K562 (cell line): ENCODE data around the gene KLRC3. TPM values are rescaled to one million over a fixed set of nuclear protein-coding genes. Genes with fewer than 3 reads are reported as not detected.

Source experiments
- ARHGAP35 ChIP-seq: fragments of 450-650 bp; IDR thresholded peaks from 2 replicates; pipeline ENCODE4 v1.6.1; 2018; ENCODE audit not compliant: partially characterized antibody
- ARID1B ChIP-seq: fragments of 450-650 bp; IDR thresholded peaks from 2 replicates; pipeline ENCODE4 v1.6.1; 2016; ENCODE audit warnings: antibody characterized with exemption, mild to moderate bottlenecking, inconsistent platforms
- CREB1 ChIP-seq, 2 experiments: sonication (generic) in 1 of 2; formaldehyde crosslinking in 1 of 2; IDR thresholded peaks; 2 replicates each; pipeline versions ENCODE4 v1.6.1 to v1.8.0; 2012 to 2022; ENCODE audit warnings: inconsistent platforms in 1 of 2, mild to moderate bottlenecking in 1 of 2, missing genetic modification reagents in 1 of 2, moderate library complexity in 1 of 2
- CSDE1 ChIP-seq, 2 experiments: fragments of 450-650 bp; IDR thresholded peaks; 2 replicates each; pipeline ENCODE4 v1.6.1; 2016; ENCODE audit warnings: mild to moderate bottlenecking in 1 of 2
- EP400 ChIP-seq: fragments of 450-650 bp; IDR thresholded peaks from 2 replicates; pipeline ENCODE4 v1.6.1; 2017; ENCODE audit warnings: antibody characterized with exemption, mild to moderate bottlenecking, moderate library complexity
- MAZ ChIP-seq, 2 experiments: fragments of 450-650 bp in 1 of 2; sonication (generic) in 1 of 2; formaldehyde crosslinking; IDR thresholded peaks in 1 of 2; conservative IDR thresholded peaks in 1 of 2; 2 replicates each; pipeline versions ENCODE4 v1.4.0 to v1.5.0; 2020; ENCODE audit warnings: mild to moderate bottlenecking in 1 of 2, missing genetic modification reagents in 1 of 2
- MEF2A ChIP-seq: IDR thresholded peaks from 2 replicates; pipeline ENCODE4 v1.6.1; 2011; ENCODE audit warnings: low read depth, mild to moderate bottlenecking, low read length, moderate library complexity; ENCODE audit not compliant: control insufficient read depth
- MEIS2 ChIP-seq: fragments of 450-650 bp; IDR thresholded peaks from 2 replicates; pipeline ENCODE4 v1.6.1; 2014; ENCODE audit warnings: mild to moderate bottlenecking; ENCODE audit not compliant: partially characterized antibody
- NFE2 ChIP-seq: IDR thresholded peaks from 2 replicates; pipeline ENCODE4 v1.6.1; 2014; ENCODE audit warnings: antibody characterized with exemption, low read depth
- NR2C1 ChIP-seq, 2 experiments: fragments of 450-650 bp; IDR thresholded peaks; 2 replicates each; pipeline ENCODE4 v1.6.1; 2017; ENCODE audit warnings: mild to moderate bottlenecking in 2 of 2, antibody characterized with exemption in 1 of 2, inconsistent platforms in 1 of 2, missing compliant biosample characterization in 1 of 2, missing genetic modification characterization in 1 of 2
- RBM17 ChIP-seq: fragments of 200-400 bp; formaldehyde crosslinking; IDR thresholded peaks from 2 replicates; pipeline ENCODE4 v1.6.1; 2017; ENCODE audit warnings: low read depth, mild to moderate bottlenecking, low read length, borderline replicate concordance
- RCOR1 ChIP-seq, 2 experiments: IDR thresholded peaks; 2 replicates each; pipeline ENCODE4 v1.6.1; 2012; ENCODE audit warnings: low read depth in 2 of 2, low read length in 2 of 2, borderline replicate concordance in 1 of 2, improper control_type of control experiment in 1 of 2
- RFX7 ChIP-seq: fragments of 250-450 bp; sonication (Bioruptor Pico); IDR thresholded peaks from 2 replicates; pipeline ENCODE4 v1.5.1; 2021; ENCODE audit warnings: mild to moderate bottlenecking
- TAF9B ChIP-seq: fragments of 450-650 bp; IDR thresholded peaks from 2 replicates; pipeline ENCODE4 v1.6.1; 2018; ENCODE audit warnings: mild to moderate bottlenecking; ENCODE audit not compliant: partially characterized antibody
- TCF3 ChIP-seq: sonication (generic); formaldehyde crosslinking; IDR thresholded peaks from 2 replicates; pipeline ENCODE4 v1.4.0; 2020; ENCODE audit warnings: mild to moderate bottlenecking, missing genetic modification reagents
- TEAD4 ChIP-seq, 2 experiments: sonication (generic) in 1 of 2; formaldehyde crosslinking in 1 of 2; IDR thresholded peaks; 2 replicates each; pipeline versions ENCODE4 v1.6.1 to v1.8.0; 2012 to 2022; ENCODE audit warnings: borderline replicate concordance in 1 of 2, inconsistent platforms in 1 of 2, low read length in 1 of 2, mild to moderate bottlenecking in 1 of 2, missing genetic modification reagents in 1 of 2
- polyA plus RNA-seq, 8 experiments: library from polyadenylated mRNA; depleted of rRNA in 4 of 8; stranded (reverse) in 5 of 8; unstranded in 3 of 8; fragments of >200 nt; fragmentation: Nextera tagmentation in 2 of 8; fragmentation: Illumina TruSeq in 1 of 8; extraction: Ambion mirVana in 2 of 8; extraction: Trizol in 1 of 8; gene quantifications; 2 replicates each; pipeline versions ENCODE4 v1.2.1 to v1.2.3, GENCODE V29; 2011 to 2014; ENCODE audit warnings: inconsistent platforms in 1 of 8, missing spikeins in 1 of 8
- total RNA-seq, 7 experiments: library from RNA; depleted of rRNA in 6 of 7; stranded (reverse); fragments of >200 nt in 6 of 7; fragmentation: Illumina TruSeq in 2 of 7; extraction: Trizol in 2 of 7; gene quantifications; 2 replicates each; pipeline versions ENCODE4 v1.2.1 to v1.2.3, GENCODE V29; 2011 to 2021; ENCODE audit warnings: low replicate concordance in 1 of 7
- TF ChIP-seq, protein P1 (sequence below), 2 experiments: fragments of 450-650 bp; IDR thresholded peaks; 2 replicates each; pipeline ENCODE4 v1.6.1; 2018; ENCODE audit warnings: mild to moderate bottlenecking in 2 of 2, low read depth in 1 of 2; ENCODE audit not compliant: partially characterized antibody in 2 of 2
- TF ChIP-seq, protein P2 (sequence below): fragments of 250-450 bp; sonication (Bioruptor Pico); IDR thresholded peaks from 2 replicates; pipeline ENCODE4 v1.4.0; 2020; ENCODE audit warnings: borderline replicate concordance
- TF ChIP-seq, protein P3 (sequence below): sonication (generic); formaldehyde crosslinking; IDR thresholded peaks from 2 replicates; pipeline ENCODE4 v1.8.1; 2023; ENCODE audit warnings: mild to moderate bottlenecking, missing genetic modification reagents

Gene KLRC3
- total and polyA plus RNA-seq, 9 of the 15 experiments (the other 6 are each of a cell fraction or from before 2014, with no cell fraction given) = 0.09 to 0.32 (median 0.18) TPM; not detected in 5

DNA sequence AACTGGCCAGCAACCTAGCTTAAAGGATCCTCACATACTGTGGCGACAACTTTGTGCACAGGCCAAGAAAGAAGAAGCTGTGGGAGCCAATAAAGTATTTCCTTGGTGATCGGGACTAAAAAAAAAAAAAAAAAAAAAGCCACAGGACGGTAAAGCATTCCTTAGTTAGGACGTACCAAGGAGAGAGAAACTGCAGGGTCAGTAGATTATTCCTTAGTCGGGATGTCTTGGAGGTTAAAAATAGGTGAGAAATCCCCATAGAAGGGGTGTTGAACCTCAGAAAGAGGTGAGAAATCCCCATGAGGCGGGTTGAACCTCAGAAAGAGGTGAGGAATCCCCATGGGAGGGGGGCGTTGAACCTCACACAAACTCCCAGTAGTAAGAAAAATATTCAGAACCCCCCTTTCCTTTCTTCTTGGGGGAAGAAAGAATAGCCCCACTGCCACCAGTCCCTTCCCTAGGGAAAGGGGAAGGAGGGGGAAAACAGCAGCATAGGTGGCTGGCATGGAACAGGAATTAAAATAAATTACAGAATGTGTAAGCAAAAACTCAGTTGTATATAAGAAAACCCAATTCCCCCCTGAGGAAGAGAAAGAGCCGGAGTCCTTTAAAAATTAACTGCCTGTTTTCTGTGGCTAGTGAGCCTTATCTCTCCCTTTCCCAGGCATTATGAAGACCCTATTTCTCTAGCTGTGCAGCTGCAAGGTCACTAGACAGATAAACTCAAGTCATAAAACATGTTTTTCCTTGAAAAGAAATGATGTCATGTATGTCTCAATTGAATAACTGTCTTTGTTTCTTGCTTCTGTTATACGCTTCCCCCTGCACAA, 57.4 kb downstream of the KLRC3 start (continued):
- TF ChIP-seq RCOR1 (IDR thresholded peaks at IDR 0.05; ENCODE audit: borderline replicate concordance in 1 of 2, low read depth in 2 of 2, low read length in 2 of 2) = 0 out of 4 replicates have a peak, but pooled peaks of 1 of the 2 experiments have one; percentile 11
- TF ChIP-seq, protein P1, sequence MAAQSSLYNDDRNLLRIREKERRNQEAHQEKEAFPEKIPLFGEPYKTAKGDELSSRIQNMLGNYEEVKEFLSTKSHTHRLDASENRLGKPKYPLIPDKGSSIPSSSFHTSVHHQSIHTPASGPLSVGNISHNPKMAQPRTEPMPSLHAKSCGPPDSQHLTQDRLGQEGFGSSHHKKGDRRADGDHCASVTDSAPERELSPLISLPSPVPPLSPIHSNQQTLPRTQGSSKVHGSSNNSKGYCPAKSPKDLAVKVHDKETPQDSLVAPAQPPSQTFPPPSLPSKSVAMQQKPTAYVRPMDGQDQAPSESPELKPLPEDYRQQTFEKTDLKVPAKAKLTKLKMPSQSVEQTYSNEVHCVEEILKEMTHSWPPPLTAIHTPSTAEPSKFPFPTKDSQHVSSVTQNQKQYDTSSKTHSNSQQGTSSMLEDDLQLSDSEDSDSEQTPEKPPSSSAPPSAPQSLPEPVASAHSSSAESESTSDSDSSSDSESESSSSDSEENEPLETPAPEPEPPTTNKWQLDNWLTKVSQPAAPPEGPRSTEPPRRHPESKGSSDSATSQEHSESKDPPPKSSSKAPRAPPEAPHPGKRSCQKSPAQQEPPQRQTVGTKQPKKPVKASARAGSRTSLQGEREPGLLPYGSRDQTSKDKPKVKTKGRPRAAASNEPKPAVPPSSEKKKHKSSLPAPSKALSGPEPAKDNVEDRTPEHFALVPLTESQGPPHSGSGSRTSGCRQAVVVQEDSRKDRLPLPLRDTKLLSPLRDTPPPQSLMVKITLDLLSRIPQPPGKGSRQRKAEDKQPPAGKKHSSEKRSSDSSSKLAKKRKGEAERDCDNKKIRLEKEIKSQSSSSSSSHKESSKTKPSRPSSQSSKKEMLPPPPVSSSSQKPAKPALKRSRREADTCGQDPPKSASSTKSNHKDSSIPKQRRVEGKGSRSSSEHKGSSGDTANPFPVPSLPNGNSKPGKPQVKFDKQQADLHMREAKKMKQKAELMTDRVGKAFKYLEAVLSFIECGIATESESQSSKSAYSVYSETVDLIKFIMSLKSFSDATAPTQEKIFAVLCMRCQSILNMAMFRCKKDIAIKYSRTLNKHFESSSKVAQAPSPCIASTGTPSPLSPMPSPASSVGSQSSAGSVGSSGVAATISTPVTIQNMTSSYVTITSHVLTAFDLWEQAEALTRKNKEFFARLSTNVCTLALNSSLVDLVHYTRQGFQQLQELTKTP (IDR thresholded peaks at IDR 0.05; ENCODE audit: low read depth in 1 of 2, partially characterized antibody in 2 of 2) = peak in 1 of 2 experiments; percentile 28
- peak; percentile 88 for TF ChIP-seq TCF3
- TF ChIP-seq EP400 = peak; percentile 37; the same call in 1 of the 2 replicates
- TF ChIP-seq RFX7 (CRISPR knock-in tag) = no peak
- no peak for TF ChIP-seq CSDE1 (IDR thresholded peaks at IDR 0.05)
- TF ChIP-seq MEF2A = peak; percentile 6; the same call in 1 of the 2 replicates
- TF ChIP-seq TEAD4 (IDR thresholded peaks at IDR 0.05; ENCODE audit: low read length) = peak; percentile 84
- no peak for TF ChIP-seq TEAD4 (CRISPR knock-in tag; IDR thresholded peaks at IDR 0.05; ENCODE audit: borderline replicate concordance)
- TF ChIP-seq, protein P2, sequence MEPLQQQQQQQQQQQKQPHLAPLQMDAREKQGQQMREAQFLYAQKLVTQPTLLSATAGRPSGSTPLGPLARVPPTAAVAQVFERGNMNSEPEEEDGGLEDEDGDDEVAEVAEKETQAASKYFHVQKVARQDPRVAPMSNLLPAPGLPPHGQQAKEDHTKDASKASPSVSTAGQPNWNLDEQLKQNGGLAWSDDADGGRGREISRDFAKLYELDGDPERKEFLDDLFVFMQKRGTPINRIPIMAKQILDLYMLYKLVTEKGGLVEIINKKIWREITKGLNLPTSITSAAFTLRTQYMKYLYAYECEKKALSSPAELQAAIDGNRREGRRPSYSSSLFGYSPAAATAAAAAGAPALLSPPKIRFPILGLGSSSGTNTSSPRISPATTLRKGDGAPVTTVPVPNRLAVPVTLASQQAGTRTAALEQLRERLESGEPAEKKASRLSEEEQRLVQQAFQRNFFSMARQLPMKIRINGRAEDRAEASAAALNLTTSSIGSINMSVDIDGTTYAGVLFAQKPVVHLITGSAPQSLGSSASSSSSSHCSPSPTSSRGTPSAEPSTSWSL = no peak
- TF ChIP-seq TAF9B = peak; percentile 70
- TF ChIP-seq RBM17 = no peak
- no peak for TF ChIP-seq NFE2
- TF ChIP-seq CREB1 (IDR thresholded peaks at IDR 0.05) = peak; percentile 34; the same call in 1 of the 2 replicates
- TF ChIP-seq CREB1 (CRISPR knock-in tag; IDR thresholded peaks at IDR 0.05) = no peak
- TF ChIP-seq, protein P3, sequence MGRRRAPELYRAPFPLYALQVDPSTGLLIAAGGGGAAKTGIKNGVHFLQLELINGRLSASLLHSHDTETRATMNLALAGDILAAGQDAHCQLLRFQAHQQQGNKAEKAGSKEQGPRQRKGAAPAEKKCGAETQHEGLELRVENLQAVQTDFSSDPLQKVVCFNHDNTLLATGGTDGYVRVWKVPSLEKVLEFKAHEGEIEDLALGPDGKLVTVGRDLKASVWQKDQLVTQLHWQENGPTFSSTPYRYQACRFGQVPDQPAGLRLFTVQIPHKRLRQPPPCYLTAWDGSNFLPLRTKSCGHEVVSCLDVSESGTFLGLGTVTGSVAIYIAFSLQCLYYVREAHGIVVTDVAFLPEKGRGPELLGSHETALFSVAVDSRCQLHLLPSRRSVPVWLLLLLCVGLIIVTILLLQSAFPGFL (CRISPR knock-in tag) = no peak
- peak in 1 of 2 experiments; percentile 20; a peak in 1 of 4 replicates for TF ChIP-seq MAZ (CRISPR knock-in tag; conservative IDR thresholded peaks at IDR 0.05 in 1 of 2, IDR thresholded peaks at IDR 0.05 in 1 of 2)
- no peak for TF ChIP-seq NR2C1 (IDR thresholded peaks at IDR 0.05)
- TF ChIP-seq NR2C1 (tag; IDR thresholded peaks at IDR 0.05) = peak; percentile 47; the same call in 1 of the 2 replicates
- TF ChIP-seq ARID1B = peak; percentile 90
- peak; percentile 84 for TF ChIP-seq MEIS2
- no peak for TF ChIP-seq ARHGAP35
